Erythroblast (primary cell): ENCODE results near the gene RNU4-1.

ENCODE experiments used
- DNase-seq, 2 experiments: peaks; one replicate each; lab custom pipeline; 2025; lab: John Stamatoyannopoulos, UW
- GATA1 ChIP-seq: IDR thresholded peaks from 2 replicates; pipeline ENCODE4 v1.6.1; 2011; ENCODE audit warnings: low read depth, mild to moderate bottlenecking, control low read depth, low read length, moderate library complexity
- POLR2A ChIP-seq: IDR thresholded peaks from 2 replicates; pipeline ENCODE4 v1.6.1; 2011; ENCODE audit warnings: mild to moderate bottlenecking, low read length

Gene RNU4-1

GRCh38 chr12:120321382-120322202 lies 28.6 kb upstream of the RNU4-1 start:
- DNase-seq, result no peak
- no peak for TF ChIP-seq GATA1
- no peak for TF ChIP-seq POLR2A

DNA sequence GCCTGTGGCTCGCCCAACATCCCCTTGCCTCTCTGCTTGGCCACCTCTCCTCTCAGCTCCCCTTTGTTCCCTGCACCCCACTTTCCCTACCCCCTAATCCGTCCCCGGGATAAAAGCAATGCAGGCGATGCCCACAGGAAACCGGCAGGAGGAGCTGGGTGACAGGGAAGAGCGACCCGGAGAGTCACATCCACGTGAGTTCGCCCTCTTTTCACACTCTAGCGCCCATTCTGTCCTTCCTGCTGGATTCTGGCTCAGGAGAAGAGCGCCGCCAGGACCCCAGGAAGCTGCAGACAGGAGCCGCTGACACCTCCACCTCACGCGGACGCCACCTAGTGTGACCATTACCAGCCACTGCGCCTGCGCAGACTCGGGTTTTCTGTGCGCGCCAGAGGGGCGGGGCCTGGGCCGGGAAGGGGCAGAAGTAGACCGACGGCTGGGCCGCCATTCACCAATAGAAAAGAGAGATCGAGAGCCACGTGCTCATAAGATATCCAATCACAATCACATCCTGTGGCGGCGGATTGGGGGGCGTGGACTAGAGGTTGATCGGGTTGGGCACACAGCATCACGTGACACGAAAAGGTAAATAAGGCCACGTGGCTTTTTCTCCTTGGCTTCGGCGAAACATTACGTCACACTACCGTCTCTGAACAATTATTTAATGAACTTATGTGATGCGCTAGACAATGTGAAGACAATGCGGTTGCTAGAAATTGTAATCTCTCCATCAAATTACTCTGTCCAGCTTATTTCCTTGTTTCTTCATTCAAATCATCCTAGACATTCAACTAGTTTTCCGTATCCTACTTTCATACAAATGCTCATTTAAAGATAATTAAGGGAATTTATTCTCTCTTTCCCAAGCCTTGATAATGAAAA lies 24.4 kb upstream of the RNU4-1 start:
- no peak for TF ChIP-seq GATA1
- TF ChIP-seq POLR2A, result peak; percentile 89
- DNase-seq, result peak; percentile 99

GRCh38 chr12:120316798-120317223 lies 23.8 kb upstream of the RNU4-1 start:
- no peak for TF ChIP-seq POLR2A
- TF ChIP-seq GATA1, result no peak
- no peak for DNase-seq

- TF ChIP-seq POLR2A (no peak), GATA1 (no peak)
- no peak for DNase-seq
These were observed 21.2 kb upstream of the RNU4-1 start for GRCh38 chr12:120314220-120314619.

DNA sequence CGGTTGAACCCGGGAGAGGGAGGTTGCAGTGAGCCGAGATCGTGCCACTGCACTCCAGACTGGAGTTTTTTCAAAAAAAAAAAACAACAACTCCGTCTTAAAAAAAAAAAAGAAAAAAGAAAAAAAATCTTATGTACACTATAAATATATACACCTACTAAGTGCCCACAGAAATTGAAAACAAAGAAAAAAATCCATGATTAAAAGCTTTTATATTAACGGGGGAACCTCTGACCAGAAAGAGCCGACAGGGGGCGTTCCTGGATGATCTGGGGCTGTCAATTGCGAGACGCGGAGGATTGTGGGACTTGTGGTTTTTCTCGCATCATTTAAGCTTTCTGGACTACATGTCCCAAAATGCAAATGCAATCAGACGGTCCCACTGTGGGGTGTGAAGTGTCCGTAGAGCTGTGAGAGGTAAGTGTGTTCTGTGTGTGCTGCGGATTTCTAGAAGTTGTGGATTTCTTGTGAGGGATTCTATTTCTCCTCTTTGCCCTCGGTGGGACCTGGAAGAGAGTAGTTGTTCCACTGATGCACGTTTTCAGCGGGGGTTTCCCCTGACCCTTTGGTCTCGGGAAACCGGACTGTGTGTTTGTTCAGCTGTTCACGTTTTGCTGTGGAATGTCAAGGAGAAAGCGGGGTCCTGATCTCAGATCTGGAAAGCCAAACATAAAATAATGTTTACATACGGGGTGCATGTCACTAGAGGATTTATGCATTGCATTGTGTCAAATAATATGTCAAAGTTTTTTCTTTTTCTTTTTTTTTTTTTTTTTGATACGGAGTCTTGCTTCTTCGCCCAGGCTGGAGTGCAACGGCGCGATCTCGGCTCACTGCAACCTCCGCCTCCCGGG lies 9.2 kb upstream of the RNU4-1 start, which contains the start of gene SIRT4:
SIRT4 (plus strand) TSS at position 360 of the 854 bp plus-strand sequence. CDS start 1,241 bp downstream, outside the sequence.
- TF ChIP-seq POLR2A (peak; percentile 19), GATA1 (no peak)
- peak; percentile 93 to 96 for DNase-seq

DNA sequence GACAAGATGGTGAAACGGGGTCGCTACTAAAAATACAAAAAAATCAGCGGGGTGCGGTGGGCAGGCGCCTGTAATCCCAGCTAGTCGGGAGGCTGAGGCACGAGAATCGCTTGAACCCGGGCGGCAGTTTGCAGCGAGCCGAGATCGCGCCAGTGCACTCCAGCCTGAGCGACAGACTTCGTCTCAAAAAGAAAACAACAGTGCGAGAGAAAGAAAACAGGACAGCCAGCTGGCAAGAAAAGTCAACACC lies 701 bp downstream of the RNU4-1 start:
- no peak for DNase-seq
- TF ChIP-seq POLR2A (no peak), GATA1 (no peak)

DNA sequence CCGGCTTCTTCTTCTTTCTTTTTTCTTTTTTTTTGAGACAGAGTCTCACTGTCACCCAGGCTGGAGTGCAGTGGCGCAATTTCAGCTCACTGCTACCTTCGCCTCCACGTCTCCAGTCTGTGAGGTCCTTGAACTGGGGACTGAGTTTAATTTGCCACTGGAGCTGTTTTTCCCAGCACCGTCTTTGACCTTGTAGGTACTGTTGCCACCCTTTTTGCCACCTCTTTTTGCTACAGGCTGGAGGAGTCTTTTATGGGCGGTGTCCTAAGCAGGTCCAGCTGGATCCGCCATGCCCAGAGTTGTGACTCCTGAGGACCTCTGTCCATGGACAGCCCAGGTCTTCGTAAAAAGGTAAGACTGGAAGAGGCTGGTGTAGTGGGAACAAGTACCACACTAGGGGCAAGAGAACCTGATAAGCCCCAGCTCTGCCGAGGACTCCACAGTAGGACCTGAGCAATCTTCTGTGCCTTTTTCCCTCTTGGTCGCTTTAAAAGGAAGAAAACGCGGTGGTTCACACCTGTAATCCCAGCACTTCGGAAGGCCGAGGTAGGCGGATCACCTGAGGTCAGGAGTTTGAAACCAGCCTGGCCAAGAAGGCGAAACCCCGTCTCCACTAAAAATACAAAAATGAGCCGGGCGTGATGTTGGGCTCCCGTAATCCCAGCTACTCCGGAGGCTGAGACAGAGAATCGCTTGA lies 2.3 kb downstream of the RNU4-1 start:
- no peak for TF ChIP-seq GATA1
- TF ChIP-seq POLR2A, result no peak
- DNase-seq, result no peak

DNA sequence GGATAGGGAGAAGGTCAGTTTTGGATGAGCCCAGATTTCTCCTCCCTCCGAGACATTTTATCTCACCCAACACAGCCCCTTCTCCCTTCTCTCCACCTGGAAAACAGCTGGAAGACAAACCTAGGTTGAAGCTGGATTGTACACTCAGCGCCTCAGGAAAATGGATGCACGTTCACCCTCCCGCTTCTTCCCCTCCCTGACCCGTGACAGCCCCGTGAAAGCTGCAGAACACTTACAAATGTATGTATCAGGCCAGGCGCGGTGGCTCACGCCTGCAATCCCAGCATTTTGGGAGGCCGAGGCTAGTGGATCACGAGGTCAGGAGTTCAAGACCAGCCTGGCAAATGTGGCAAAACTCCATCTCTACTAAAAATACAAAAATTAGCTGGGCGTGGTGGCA lies 5.5 kb downstream of the RNU4-1 start:
- TF ChIP-seq GATA1 (no peak), POLR2A (no peak)

GRCh38 chr12:120286768-120287490 lies 6.1 kb downstream of the RNU4-1 start:
- DNase-seq, result no peak
- TF ChIP-seq GATA1, result no peak

More for the DNA sequence above, 5.5 kb downstream of the RNU4-1 start:
- no peak for DNase-seq

DNA sequence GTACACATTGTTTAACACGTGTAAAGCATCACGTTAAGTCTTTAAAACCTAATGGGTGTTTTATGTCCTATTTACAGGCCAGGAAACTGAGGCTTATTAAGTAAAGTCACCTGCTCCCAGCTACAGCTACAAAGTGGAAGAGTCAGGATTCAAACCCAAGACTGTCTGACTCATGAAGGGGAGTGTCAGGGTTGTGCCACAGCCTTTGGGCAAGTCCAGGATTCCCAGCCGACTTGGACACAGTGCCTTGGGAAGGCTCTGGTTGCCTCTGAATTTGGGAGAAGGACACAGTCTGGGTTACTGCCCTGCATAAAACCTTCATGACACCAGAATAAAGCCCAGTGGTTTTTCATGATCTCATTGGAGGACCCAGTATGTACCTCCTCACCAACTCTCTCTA lies 8.7 kb downstream of the RNU4-1 start:
- DNase-seq, result no peak
- TF ChIP-seq GATA1 (no peak), POLR2A (no peak)

DNA sequence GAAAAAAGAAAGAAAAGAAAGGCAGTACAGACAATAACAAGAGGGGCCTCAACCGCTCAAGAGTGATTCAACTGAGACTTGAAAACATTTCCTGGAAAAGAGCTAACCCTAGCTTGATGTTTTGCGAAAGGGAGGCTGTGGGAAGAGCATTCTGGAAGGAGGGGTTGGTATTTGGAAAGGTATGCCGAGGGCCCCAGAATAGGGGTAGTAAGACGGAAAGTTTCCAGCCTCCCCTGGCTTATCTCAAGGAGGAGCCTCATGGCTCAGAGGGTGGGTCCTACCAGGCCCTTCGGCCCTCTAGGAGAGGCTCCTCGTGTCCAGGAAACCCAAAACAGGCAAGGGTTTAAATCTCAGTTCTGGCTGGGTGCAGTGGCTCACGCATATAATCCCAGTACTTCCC lies 9.7 kb downstream of the RNU4-1 start:
- DNase-seq, result no peak
- TF ChIP-seq POLR2A (no peak), GATA1 (no peak)

- TF ChIP-seq GATA1, result no peak
- no peak for TF ChIP-seq POLR2A
- DNase-seq, result no peak
These were observed 14.6 kb downstream of the RNU4-1 start for GRCh38 chr12:120278137-120279069.
